Suprapubic skin (tissue), 3 donors: Measurements from ENCODE around the gene IL22RA2.

ENCODE experiments used
- EP300 ChIP-seq: sonication (generic); formaldehyde crosslinking; IDR thresholded peaks from one replicate; pipeline ENCODE4 v1.6.1; 2017; ENCODE audit warnings: antibody characterized with exemption
- TF ChIP-seq, protein P1 (sequence below), 2 donors: fragments of 200-600 bp in 1 of 2; fragments of 450-650 bp in 1 of 2; sonication (generic) in 1 of 2; IDR thresholded peaks; one replicate each; pipeline ENCODE4 v1.5.1; 2016 to 2019; ENCODE audit warnings: antibody characterized with exemption in 2 of 2, mild to moderate bottlenecking in 1 of 2, moderate library complexity in 1 of 2

DNA sequence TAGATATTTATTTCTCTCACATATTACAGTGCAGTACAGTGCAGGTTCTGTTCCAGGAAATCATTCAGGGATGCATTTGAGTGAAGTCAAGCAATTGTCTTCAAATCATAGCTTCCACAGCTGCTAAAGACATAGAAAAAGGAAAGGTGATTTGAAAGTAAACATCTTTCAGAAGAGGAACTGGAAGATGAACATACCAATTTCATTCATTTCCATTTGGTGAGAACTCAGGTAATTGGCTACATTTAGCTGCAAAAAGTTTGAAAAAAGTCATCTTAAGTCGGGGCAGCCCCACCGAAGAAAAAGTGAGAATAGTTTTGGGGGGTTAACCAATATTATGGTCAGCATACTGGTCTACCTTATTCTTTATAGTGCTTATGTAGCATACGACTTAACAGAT, 67.3 kb downstream of the IL22RA2 start:
- TF ChIP-seq, protein P1, sequence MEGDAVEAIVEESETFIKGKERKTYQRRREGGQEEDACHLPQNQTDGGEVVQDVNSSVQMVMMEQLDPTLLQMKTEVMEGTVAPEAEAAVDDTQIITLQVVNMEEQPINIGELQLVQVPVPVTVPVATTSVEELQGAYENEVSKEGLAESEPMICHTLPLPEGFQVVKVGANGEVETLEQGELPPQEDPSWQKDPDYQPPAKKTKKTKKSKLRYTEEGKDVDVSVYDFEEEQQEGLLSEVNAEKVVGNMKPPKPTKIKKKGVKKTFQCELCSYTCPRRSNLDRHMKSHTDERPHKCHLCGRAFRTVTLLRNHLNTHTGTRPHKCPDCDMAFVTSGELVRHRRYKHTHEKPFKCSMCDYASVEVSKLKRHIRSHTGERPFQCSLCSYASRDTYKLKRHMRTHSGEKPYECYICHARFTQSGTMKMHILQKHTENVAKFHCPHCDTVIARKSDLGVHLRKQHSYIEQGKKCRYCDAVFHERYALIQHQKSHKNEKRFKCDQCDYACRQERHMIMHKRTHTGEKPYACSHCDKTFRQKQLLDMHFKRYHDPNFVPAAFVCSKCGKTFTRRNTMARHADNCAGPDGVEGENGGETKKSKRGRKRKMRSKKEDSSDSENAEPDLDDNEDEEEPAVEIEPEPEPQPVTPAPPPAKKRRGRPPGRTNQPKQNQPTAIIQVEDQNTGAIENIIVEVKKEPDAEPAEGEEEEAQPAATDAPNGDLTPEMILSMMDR (IDR thresholded peaks at IDR 0.05) = no peak
- no peak for TF ChIP-seq EP300
